Subcutaneous adipose tissue (tissue), 4 donors: ENCODE measurements around the gene KLF11. TPM values are rescaled to one million over a fixed set of nuclear protein-coding genes. Genes with fewer than 3 reads are reported as not detected.

Source experiments
- small RNA-seq: library from RNA; depleted of rRNA; stranded (forward); fragments of <200 nt; gene quantifications from one replicate; pipeline ENCODE3, GENCODE V24; 2016
- total RNA-seq, 4 donors: library from RNA; depleted of rRNA; stranded (reverse); fragments of >200 nt; gene quantifications; one replicate each; pipeline ENCODE4 v1.1.0, GENCODE V29; 2016
- TF ChIP-seq, protein P1 (sequence below): fragments of 450-650 bp; IDR thresholded peaks from one replicate; pipeline ENCODE4 v1.5.1; 2016; ENCODE audit warnings: low read depth, mild to moderate bottlenecking, control low read depth, antibody characterized with exemption, moderate library complexity

KLF11 gene
- total RNA-seq, 4 donors from 2014 or later = 24.2 to 47.9 (median 30.6) TPM

DNA sequence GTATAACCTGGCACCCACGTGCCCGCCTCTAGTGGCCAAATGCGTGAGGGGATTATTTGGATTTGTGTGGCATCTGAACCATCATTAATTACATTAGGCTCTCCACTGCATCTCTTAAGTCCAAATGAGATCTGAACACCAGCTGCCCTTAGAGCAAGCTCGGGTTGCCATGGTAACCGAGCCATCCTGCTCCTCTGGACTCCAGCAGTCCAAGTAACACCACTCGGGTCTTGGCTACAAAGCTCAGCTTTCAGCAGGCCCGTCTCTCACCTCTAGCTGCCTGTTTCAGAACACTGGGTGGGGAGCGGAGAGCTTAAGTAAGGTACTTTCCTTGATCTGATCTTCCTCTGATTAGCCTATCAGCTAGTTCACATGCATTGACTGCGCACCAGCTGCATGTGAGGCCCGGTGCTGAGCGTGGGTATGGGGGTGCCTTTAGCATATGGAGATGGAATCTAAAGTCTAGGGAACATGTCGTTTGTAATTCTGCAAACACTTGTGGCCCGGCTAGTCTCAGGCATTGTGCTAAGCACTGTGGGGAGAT is 51.0 kb downstream of the KLF11 start:
- TF ChIP-seq, protein P1, sequence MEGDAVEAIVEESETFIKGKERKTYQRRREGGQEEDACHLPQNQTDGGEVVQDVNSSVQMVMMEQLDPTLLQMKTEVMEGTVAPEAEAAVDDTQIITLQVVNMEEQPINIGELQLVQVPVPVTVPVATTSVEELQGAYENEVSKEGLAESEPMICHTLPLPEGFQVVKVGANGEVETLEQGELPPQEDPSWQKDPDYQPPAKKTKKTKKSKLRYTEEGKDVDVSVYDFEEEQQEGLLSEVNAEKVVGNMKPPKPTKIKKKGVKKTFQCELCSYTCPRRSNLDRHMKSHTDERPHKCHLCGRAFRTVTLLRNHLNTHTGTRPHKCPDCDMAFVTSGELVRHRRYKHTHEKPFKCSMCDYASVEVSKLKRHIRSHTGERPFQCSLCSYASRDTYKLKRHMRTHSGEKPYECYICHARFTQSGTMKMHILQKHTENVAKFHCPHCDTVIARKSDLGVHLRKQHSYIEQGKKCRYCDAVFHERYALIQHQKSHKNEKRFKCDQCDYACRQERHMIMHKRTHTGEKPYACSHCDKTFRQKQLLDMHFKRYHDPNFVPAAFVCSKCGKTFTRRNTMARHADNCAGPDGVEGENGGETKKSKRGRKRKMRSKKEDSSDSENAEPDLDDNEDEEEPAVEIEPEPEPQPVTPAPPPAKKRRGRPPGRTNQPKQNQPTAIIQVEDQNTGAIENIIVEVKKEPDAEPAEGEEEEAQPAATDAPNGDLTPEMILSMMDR = no peak

DNA sequence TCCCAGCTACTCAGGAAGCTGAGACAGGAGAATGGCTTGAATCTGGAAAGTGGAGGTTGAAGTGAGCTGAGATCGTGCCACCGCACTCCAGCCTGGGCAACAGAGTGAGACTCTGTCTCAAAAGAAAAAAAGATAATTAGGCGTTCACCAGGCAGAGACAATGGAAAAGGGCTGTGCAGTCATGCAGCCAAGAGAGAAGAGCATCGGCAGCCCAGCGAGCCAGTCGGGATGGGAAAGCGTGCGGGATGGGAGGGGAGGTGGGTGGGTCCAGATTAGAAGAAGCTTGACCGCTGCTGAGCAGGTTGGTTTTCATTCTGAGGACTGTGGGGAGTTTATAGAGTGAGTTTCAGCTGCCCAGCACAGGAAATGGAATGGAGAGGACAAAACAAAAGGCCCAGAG is 51.8 kb downstream of the KLF11 start:
- TF ChIP-seq, protein P1 = no peak

DNA sequence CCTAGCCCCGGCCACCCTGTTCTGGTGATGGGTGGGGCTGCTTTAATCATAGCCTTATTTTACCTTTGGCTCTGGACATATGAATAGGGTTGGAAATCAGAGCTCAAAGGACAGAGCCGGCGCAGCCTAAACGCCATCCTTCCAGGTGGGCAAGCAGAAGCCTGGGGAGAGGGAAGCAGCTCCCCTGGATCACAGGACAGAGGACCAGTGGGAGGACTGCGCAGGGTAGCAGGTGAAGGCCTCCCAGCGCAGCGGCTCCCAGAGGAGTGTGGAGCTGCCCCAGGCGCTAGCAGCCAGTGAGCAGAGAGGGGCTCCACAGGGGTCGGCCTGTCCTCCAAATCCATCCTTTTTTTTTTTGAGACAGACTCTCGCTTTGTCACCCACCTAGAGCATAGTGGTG is 53.3 kb downstream of the KLF11 start:
- TF ChIP-seq, protein P1 = no peak

DNA sequence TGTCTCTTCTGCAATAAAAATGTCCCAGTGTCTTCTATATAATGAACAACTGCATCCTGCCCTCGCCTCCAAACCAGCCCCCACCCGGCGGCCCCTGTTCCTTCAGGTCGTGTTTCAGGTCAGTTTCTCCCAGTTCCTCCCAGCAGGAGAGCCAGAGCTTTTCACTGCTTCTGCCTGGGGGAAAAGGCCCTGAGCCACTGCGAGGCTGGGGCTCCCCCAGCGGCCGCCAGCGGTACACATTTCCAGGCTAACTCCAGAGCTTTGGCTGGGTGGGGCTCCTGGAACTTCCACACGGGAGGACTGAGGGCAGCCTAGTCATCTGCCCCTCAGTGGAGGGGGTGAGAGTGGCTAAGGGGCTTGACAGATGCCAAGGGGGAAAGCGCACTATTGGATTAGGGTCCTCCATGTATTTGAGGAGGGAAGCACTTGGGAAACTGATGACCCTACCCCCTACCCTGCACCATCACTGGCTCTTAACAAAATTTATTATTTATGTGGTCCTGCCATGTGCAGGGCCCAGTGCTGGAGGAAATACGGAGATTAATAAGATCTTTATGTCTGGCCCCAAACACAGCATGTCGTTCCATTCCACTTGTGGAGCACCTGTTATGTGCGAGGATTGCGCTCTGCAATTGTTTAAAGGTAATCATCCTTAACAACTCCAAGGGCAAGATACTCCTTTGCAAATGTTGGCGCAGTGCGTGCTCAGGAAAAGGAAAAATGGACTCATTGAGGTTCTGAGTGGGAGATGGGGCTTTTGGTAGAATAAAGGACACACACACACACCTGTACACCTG is 54.2 kb downstream of the KLF11 start:
- TF ChIP-seq, protein P1 = no peak

DNA sequence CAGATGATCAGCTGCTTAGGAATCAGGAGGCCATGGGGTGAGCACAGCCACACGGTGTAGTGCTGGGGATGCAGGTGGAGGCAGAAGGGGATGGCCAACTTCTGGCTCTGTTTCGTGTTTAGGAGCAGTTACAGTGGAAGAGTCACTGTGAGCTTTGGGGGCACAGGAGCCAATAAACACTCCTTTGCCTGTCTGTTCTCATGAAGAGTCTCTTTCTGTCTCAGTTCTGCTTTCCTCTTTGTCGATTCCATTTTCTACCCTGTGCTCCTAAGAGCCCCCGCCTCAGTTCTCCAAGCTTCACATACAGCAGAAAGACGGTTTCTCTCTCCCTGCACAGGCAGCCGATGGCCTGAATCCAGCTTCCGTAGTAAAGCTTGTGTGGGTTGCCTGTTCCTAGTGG is 58.1 kb downstream of the KLF11 start:
- TF ChIP-seq, protein P1 = no peak

DNA sequence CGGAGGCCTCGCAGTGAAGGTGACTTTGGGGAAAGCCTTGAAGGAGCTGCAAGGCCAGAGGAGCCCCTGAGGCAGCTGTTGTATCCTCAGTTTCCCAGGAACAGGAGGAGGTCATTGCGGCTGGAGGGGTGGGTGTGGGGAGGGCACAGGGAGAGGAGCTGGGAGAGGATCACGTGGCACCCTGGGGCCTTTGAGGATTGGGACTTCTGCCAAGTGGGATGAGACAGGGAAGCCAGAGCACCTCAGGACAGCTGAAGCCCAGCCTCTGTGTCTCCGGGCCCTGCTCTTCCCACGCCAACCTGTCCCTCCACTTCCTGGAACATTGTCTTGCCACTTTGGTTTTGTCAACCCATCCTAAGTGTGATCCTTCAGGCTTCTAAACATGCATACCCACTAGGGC is 59.8 kb downstream of the KLF11 start:
- TF ChIP-seq, protein P1 = no peak

Small RNAs within 50 kb of the gene (small RNA-seq; reads per million reads assigned to genes)
- not detected for gene RF00568

Other genes with a start within 250 kb of the KLF11 start
- gene TAF1B, start 200.1 kb upstream of the KLF11 start, total RNA-seq = 10 to 100 TPM; 11.7 to 49.4 (median 18.9) TPM
- gene GRHL1, start 91.9 kb upstream of the KLF11 start, total RNA-seq = 1 to 10 TPM in 3 of 4 donors, under 1 TPM in 1; 0.88 to 7.2 (median 2.8) TPM
- gene CYS1, start 36.9 kb downstream of the KLF11 start, total RNA-seq = 1 to 10 TPM in 3 of 4 donors, not detected in 1; 1.1 to 2.4 (median 1.4) TPM
- 1 to 10 TPM in 2 of 4 donors, not detected in 2; 1.3 to 5.3 TPM for gene RRM2, start 79.2 kb downstream of the KLF11 start, total RNA-seq